G401 (cell line): ENCODE measurements around the gene KRTAP2-3. TPM values are rescaled to one million over a fixed set of nuclear protein-coding genes. Genes with fewer than 3 reads are reported as not detected.
"Not testable (repeated sequence)": the region's sequence is repeated elsewhere in the genome, so short reads cannot be mapped to it uniquely, and the experiment has no call there.

Source experiments
- DNase-seq: peaks from one replicate; pipeline ENCODE4 v3.0.0-alpha.2; 2015; ENCODE audit warnings: low spot score
- in situ Hi-C: cut with HindIII; loops from 2 replicates; pipeline ENCODE4 v1.10.0; 2016; ENCODE audit warnings: low sequenced_read_pairs, mixed read lengths
- total RNA-seq: library from RNA; depleted of rRNA; stranded (reverse); fragments of >200 nt; shearing (Covaris generic); gene quantifications from 2 replicates; pipeline ENCODE4 v1.2.3, GENCODE V29; 2014

KRTAP2-3 gene
- total RNA-seq, 1 experiment from 2014 or later, result not detected

DNA sequence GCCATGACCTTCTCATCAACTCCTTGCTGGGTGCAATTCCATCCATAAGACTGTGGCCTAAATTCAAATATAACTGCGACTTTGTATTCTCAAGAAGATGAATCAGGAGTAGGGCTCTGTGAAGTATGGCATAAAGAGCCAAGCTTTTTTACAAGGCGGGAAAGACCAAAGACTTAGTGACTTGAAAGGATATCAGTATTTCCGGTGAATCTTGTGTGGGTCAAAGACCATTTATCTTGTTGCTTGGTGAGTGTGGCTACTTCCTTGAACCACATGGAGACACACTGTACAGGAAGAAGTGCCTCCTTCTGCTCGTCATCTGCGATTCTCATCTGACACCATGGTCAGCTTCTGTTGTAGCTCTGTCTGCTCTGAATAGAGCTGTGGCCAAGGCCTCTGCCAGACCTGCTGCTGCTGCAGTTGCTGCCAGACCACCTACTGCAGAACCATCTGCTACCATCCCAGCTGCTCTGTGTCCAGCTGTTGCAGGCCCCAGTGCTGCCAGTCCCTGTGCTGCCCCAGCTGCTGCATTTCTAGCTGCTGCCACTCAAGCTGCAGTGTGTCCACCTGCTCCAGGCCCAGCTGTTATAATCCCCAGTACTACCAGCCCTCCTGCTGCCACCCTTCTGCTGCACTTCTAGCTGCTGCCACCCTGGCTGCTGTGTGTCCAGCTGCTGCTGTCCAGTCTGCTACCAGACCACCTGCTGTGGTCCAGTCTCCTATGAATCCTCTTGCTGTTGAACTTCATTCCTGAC lies 11.9 kb upstream of the KRTAP2-3 start:
- in situ Hi-C loops, result no loop called here
- no peak for DNase-seq

GRCh38 chr17:41069031-41069430 lies 9.1 kb upstream of the KRTAP2-3 start:
- in situ Hi-C loops, result no loop called here
- no peak for DNase-seq

DNA sequence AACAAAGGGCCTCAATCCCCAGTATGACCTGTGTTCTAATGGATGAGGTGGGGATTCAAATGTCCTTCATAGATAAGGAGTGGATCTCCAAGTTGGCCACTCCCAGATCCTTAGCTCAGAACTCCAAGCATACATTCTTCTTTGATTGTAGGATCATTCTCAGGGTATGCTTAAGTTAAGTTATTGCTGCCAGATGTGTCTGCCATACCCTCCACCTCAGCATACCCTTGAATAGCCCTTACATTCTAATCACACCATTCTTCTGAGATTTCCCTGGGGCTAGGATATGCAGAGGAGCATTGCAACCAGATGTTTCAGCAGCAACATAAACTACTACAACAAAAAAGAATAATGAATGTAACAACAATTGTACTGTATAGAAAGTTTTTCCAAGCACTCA lies 7.4 kb upstream of the KRTAP2-3 start:
- DNase-seq, result no peak
- in situ Hi-C loops, result no loop called here

DNA sequence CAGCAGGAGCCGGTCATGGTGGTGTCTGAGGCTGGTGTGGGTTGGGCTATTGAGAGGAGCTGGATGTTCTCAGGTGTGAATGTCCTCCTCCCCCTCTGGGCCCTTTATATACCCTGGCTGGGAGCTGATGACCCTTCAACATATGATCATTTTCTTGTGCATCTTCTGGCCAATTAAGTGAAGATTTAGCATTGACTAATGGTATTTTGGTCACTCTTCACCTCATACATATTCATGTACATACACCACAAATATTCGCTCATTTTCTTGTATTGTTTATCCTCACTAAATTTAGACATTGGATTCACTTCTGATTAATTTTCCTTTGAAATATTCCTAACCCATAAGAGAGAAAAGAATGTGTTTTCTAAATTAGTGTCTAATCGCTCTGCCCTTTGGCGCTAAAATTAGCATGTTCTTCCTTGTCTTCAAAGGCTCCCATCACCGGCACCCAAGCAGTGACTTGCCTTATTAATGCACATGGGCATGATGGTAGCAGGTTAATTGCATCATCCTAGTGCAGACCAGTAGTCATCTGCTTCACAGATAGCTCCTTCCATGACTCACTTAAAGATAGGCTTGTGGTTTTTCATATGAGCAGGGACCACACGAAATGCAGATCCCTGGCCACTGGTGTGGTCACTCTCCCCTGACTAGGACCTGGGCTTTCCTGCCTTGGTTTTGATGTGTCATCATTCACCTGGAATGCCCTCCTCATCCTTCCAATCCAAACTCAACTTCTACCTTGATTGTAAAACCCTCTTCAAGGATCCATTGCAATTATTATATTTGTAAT lies 6.1 kb upstream of the KRTAP2-3 start, which contains the start of gene KRTAP2-4:
Gene KRTAP2-4 (minus strand): TSS at position 51 of the 796 bp plus-strand sequence. CDS start 34 bp downstream, at position 17.
- DNase-seq, result no peak

DNA sequence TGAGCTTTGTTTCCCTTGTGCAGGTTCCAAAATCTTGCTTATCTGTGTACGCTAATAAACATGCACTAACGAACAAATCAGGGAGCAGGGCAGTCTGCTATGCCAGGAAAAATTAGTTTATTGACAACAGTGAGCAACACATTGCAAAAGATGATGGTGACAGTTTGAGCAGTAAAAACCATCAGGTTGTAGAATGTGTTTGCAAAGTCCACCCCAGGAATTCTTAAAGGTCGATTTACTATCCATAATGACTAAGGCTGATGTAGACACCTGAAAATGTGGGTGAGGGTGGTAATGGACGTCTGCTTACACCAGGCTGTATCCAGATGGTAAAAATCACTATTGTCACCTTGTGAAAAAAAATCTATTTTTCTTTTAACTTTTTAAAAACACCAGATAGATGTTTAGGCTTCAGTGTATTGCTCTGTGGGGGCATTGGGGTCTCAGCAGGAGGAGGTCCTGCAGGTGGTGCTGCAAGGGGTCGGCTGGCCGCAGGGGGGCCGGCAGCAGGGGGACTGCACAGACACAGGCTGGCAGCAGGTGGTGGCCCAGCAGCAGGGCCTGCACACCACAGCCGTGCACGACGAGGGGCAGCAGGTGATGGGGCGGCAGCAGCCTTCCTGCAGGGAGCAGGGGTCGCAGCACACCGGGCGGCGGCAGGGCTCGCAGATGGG lies 5.2 kb upstream of the KRTAP2-3 start:
- DNase-seq, in situ Hi-C loops: not testable (repeated sequence)

More for the DNA sequence above, 6.1 kb upstream of the KRTAP2-3 start, which contains the start of gene KRTAP2-4:
- in situ Hi-C loops, result no loop called here

DNA sequence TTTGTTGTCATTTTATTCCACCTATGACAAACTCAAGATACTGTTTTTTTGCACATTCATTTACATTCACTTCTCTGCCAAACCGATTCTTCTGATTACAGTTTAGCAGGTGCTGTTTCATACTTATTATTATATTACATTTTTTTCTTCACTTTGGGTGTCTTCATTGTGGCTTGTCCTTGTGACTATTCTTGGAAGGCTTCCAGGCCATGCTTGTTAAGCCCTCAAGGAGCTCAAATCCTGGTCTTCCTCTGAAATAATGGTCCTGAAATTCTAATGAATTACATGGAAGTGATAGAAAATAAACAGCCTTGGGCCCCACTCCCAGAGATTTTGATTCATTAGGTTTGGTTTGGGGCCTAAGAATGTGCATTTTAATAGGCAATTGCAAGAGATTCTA lies 4.4 kb upstream of the KRTAP2-3 start:
- in situ Hi-C loops, result no loop called here

DNA sequence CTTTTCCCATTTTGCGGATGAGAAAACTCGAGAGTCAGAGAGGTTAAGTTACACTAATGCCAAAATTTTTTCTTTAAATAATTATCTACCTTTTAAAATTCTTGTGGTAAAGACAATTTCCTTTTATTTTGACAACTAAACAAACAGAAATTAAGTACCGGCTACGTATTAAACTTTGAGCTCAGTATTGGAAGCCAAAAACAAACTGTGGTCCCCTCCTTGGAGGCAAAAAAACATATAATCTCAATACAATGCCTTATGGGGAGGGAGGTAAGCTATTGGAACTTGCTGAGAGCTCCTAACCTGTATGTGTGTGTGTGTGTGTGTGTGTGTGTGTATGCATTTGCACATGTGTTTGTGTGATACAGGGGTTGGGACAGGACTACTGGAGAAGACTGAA lies 3.5 kb upstream of the KRTAP2-3 start:
- DNase-seq, result no peak
- in situ Hi-C loops, result no loop called here

More for the DNA sequence above, 4.4 kb upstream of the KRTAP2-3 start:
- no peak for DNase-seq

- in situ Hi-C loops, result no loop called here
- DNase-seq, result no peak
These were observed 2.0 kb upstream of the KRTAP2-3 start for GRCh38 chr17:41061964-41062363.

DNA sequence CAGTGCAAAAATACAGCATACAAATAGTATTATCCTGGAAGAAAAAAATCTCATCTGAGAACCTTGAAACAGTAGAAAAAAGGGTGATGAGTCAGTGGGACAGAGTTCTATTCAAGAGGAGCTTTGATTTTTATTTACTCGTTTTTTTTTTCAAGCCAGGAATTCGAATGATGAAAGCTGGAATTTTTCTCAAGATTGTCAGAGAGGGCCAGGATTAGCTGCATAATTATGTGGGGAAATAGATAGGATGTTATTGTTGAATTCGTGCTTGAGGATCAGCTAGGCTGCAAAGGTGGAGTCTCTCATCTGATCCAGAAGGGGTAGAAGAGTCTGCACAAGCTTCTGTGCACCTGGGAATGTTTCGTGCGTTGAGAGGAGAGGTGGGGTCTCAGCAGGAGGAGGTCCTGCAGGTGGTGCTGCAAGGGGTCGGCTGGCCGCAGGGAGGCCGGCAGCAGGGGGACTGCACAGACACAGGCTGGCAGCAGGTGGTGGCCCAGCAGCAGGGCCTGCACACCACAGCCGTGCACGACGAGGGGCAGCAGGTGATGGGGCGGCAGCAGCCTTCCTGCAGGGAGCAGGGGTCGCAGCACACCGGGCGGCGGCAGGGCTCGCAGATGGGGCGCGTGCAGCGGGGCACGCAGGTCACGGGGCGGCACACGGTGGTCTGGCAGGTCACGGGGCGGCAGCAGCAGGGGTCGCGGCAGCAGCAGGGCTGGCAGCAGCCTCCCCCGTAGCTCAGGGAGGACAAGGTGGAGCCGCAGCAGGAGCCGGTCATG lies 450 bp downstream of the KRTAP2-3 start:
- DNase-seq, in situ Hi-C loops: not testable (repeated sequence)

GRCh38 chr17:41058741-41059140 lies 1.2 kb downstream of the KRTAP2-3 start:
- no peak for DNase-seq
- in situ Hi-C loops, result no loop called here

GRCh38 chr17:41057547-41057946 lies 2.4 kb downstream of the KRTAP2-3 start:
- in situ Hi-C loops, result no loop called here
- no peak for DNase-seq

DNA sequence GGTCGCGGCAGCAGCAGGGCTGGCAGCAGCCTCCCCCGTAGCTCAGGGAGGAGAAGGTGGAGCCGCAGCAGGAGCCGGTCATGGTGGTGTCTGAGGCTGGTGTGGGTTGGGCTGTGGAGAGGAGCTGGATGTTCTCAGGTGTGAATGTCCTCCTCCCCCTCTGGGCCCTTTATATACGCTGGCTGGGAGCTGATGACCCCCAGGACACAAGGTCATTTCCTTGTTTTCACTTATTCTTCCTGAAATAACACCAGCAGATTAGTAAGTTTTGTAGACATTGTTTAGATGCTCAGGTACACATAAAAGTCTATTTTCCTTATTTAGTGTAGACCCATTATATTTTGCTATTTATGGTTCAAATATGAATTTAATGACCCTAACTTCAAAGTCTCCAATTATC lies 4.8 kb downstream of the KRTAP2-3 start, which contains the start of gene KRTAP2-2:
Gene KRTAP2-2 (minus strand): TSS at position 101 of the 400 bp plus-strand sequence. CDS start 19 bp downstream, at position 82.
- in situ Hi-C loops, DNase-seq: not testable (repeated sequence)

- in situ Hi-C loops, DNase-seq: not testable (repeated sequence)
These were observed 5.4 kb downstream of the KRTAP2-3 start for GRCh38 chr17:41054556-41054955.

GRCh38 chr17:41054025-41054424 lies 5.9 kb downstream of the KRTAP2-3 start:
- in situ Hi-C loops, result no loop called here
- no peak for DNase-seq

GRCh38 chr17:41052566-41052965 lies 7.3 kb downstream of the KRTAP2-3 start:
- in situ Hi-C loops, result no loop called here
- DNase-seq, result no peak

- in situ Hi-C loops, result no loop called here
- DNase-seq, result no peak
These were observed 10.8 kb downstream of the KRTAP2-3 start for GRCh38 chr17:41049110-41049509.

- DNase-seq, result no peak
- in situ Hi-C loops, result no loop called here
These were observed 11.5 kb downstream of the KRTAP2-3 start for GRCh38 chr17:41048441-41048840.

- in situ Hi-C loops, result not testable (repeated sequence)
These were observed 13.0 kb downstream of the KRTAP2-3 start, which contains the start of gene KRTAP2-1 for GRCh38 chr17:41046735-41047465. TSS of gene KRTAP2-1 (minus strand) at chr17:41047316. CDS start at chr17:41047267, 49 bp downstream.

More at GRCh38 chr17:41046735-41047465, 13.0 kb downstream of the KRTAP2-3 start, which contains the start of gene KRTAP2-1:
- not testable (repeated sequence) for DNase-seq
